GM12875 (cell line): ENCODE measurements around the gene NOS2.
"Not testable (repeated sequence)": the region's sequence is repeated elsewhere in the genome, so short reads cannot be mapped to it uniquely, and the experiment has no call there.

Experiments used
- H3K4me3 ChIP-seq: one replicate; pipeline ENCODE4 v1.5.1; 2011; ENCODE audit warnings: low read depth, low read length, control low read depth
- CTCF ChIP-seq: IDR thresholded peaks from 2 replicates; pipeline ENCODE4 v1.5.1; 2011; ENCODE audit warnings: low read depth, mild to moderate bottlenecking, control low read depth, inconsistent platforms, low read length, moderate library complexity, borderline replicate concordance; ENCODE audit not compliant: insufficient read depth

Gene NOS2

GRCh38 chr17:27800522-27800921, at the start of gene NOS2:
Gene NOS2, minus strand, starts transcription at chr17:27800529. Its CDS starts 1,720 bp downstream, at chr17:27798809.
- TF ChIP-seq CTCF: no peak
- no peak within 1 kb of the TSS for H3K4me3 ChIP-seq

- no peak overlapping the region for H3K4me3 ChIP-seq
- TF ChIP-seq CTCF: no peak
These were observed 49.3 kb upstream of the NOS2 start for GRCh38 chr17:27849474-27850185.

GRCh38 chr17:27848931-27849330, 48.6 kb upstream of the NOS2 start:
- no peak for TF ChIP-seq CTCF

GRCh38 chr17:27846808-27847307, 46.5 kb upstream of the NOS2 start:
- not testable (repeated sequence) for H3K4me3 ChIP-seq

More at GRCh38 chr17:27848931-27849330, 48.6 kb upstream of the NOS2 start:
- H3K4me3 ChIP-seq: no peak overlapping the region

- no peak for TF ChIP-seq CTCF
- no peak overlapping the region for H3K4me3 ChIP-seq
These were observed 45.8 kb upstream of the NOS2 start for GRCh38 chr17:27846042-27846655.

DNA sequence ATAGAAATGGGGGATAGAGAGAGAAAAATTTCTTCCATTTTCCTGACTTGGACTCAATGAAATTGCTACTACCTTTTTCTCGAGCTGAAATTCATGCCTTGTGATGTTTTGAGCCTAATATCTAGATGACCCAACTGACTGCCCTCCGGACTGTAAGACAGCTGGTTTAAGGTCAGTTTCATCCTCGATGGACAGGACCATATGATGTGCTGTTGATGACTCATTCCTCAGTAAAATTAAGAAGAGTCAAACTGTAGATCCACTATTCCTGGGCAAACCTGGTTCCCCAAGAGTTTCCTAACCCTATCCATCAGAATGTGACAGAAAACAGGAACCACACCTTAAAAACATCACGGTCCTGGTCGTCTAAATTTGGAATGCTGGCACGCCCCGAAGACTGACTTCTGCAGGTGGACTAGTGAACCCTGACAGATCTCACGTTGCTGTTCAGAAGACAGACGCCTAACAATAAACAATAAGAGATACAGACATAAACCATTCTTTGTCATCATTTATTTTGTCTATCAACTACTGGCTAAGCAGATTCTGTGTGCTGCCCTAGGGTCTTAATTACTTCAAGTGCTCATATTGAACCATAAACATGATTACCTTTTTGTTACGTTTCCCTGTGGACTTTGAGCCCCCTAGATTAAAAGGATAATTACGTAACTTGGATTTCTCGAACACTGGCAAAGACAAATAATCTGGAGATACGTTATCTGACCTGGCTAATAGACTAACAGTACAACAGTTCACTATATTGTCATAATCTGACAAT, 45.1 kb upstream of the NOS2 start:
- no peak overlapping the region for H3K4me3 ChIP-seq

More for the DNA sequence above, 45.1 kb upstream of the NOS2 start:
- TF ChIP-seq CTCF: no peak
